ENCODE data around the gene SPANXN2.
"Not testable (repeated sequence)": the region's sequence is repeated elsewhere in the genome, so short reads cannot be mapped to it uniquely, and the experiment has no call there.

The SPANXN2 gene, protein sequence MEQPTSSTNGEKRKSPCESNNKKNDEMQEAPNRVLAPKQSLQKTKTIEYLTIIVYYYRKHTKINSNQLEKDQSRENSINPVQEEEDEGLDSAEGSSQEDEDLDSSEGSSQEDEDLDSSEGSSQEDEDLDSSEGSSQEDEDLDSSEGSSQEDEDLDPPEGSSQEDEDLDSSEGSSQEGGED

DNA sequence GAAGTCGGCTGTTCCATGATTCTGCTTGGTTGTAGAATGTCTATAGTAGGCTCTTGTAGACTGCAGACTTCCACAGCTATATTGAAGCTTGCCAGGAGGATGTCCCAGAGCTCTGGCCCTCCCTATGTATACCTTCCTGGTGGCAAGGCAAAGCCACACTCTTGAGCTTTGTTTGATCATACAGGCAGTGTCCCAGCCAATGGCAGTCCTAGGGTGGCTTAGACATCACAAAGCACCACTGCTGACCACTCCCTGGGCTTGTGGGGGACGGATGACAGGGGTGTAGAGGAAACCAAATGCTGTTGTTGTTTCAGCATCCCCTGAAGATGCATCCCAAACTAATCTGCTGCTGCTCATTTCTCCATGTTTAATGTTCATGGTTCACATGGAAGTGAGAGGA is at the start of gene SPANXN2:
Gene SPANXN2, minus strand, starts transcription at position 101 of the 400 bp plus-strand sequence. Its CDS starts 84 bp downstream, at position 17.
- H3K27ac ChIP-seq = not testable (repeated sequence)

- no peak overlapping the region for H3K27ac ChIP-seq
- TF ChIP-seq CTCF (conservative IDR thresholded peaks at IDR 0.05) = no peak
Measured at GRCh38 chrX:143768976-143769375, 48.4 kb upstream of the SPANXN2 start.

- not testable (repeated sequence) for H3K27ac ChIP-seq
Measured at GRCh38 chrX:143767789-143768188, 47.2 kb upstream of the SPANXN2 start.

- no peak overlapping the region for H3K27ac ChIP-seq
- TF ChIP-seq CTCF (conservative IDR thresholded peaks at IDR 0.05) = no peak
Measured at GRCh38 chrX:143757887-143758286, 37.3 kb upstream of the SPANXN2 start.

DNA sequence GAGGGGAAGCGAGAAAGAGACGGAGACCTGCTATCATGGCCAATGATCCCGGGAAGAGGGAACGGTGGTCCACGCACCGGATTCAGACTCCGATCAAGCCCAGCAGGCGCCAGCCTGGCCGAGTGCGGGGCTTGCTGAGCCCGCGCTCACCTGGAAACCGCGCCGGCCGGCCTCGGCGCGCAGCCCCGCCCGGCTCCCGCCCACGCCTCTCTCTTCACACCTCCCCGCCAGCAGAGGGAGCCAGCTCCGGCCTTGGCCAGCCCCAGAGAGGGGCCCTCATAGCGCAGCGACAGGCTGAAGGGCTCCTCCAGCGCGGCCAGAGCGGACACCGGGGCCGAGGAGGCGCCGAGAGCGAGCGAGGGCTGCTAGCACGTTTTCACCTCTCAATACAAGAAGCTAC is 36.8 kb upstream of the SPANXN2 start:
- no peak for TF ChIP-seq CTCF (conservative IDR thresholded peaks at IDR 0.05)
- H3K27ac ChIP-seq = no peak overlapping the region

DNA sequence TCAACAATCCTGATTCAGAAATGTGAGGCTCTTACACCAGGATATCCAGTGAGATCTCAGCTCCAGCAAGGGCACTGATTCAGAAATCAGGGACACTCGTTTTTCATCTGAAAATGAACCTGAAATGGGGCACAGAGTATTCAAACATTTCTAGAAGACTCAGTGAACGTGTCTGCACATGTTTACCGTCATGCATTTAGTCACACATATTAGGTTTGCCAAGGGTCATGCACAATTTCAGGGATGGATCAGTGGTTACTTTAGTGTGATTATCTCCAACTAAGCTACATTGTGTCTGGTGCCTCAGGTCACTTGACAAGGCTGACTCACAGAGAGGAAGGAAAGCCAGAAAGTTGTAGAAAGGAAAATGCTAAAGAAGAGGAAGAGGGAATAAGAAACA is 33.6 kb upstream of the SPANXN2 start:
- no peak overlapping the region for H3K27ac ChIP-seq
- TF ChIP-seq CTCF (conservative IDR thresholded peaks at IDR 0.05) = no peak

- TF ChIP-seq CTCF (conservative IDR thresholded peaks at IDR 0.05) = no peak
- no peak overlapping the region for H3K27ac ChIP-seq
Measured at GRCh38 chrX:143733866-143734265, 13.3 kb upstream of the SPANXN2 start.

DNA sequence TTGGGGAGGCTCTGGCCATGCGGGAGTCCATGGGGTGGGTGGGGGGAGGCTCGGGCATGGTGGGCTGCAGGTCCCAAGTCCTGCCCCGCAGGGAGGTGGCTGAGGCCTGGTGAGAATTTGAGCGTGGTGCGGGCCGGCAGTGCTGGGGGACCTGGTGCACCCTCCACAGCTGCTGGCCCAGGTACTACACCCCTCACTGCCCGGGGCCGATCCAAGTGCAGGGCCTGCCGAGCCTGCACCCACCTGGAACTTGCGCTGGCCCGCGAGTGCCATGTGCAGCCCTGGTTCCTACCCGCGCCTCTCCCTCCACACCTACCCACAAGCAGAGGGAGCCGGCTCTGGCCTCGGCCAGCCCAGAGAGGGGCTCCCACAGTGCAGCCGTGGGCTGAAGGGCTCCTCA is 5.7 kb upstream of the SPANXN2 start:
- no peak overlapping the region for H3K27ac ChIP-seq
- TF ChIP-seq CTCF (conservative IDR thresholded peaks at IDR 0.05) = no peak

DNA sequence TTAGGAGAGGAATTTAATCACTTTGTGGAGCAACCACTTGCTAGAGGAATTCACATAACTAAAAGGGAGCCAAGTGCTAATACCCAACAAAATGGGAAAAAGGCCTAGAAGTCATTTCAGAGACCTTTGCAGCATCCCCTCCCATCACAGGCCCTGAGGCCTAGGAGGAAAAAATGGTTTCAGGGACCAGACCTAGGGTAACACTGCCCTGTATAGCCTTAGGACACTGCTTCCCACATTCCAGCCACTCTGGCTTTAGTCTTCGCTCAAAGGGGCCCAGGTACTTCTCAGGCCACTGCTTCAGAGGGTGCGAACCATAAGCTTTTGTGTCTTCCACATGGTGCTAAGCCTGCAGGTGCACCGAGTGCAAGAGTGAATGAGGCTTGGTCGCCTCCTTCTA is 19.1 kb downstream of the SPANXN2 start:
- TF ChIP-seq CTCF (conservative IDR thresholded peaks at IDR 0.05) = no peak
- no peak overlapping the region for H3K27ac ChIP-seq

All from VCaP (cell line).